ENCODE data around the gene FOXA3.

DNA sequence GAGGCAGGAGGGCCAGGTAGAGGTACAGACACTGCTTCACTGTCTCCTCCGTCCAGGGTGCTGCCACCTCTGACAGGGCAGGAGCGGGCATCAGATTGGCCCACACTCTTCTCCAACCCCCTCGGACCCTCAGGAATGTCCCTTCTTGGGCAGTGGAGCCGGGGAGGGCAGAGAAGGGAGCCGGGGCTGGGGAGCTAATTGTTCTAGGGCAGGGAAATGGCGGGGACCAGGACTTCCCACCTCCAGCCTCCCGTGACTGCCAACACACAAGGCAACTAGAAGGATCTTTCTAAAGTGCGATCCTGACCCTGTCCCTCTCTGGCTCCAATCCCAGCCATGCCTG, 38.9 kb upstream of the FOXA3 start:
- TF ChIP-seq, protein P1, sequence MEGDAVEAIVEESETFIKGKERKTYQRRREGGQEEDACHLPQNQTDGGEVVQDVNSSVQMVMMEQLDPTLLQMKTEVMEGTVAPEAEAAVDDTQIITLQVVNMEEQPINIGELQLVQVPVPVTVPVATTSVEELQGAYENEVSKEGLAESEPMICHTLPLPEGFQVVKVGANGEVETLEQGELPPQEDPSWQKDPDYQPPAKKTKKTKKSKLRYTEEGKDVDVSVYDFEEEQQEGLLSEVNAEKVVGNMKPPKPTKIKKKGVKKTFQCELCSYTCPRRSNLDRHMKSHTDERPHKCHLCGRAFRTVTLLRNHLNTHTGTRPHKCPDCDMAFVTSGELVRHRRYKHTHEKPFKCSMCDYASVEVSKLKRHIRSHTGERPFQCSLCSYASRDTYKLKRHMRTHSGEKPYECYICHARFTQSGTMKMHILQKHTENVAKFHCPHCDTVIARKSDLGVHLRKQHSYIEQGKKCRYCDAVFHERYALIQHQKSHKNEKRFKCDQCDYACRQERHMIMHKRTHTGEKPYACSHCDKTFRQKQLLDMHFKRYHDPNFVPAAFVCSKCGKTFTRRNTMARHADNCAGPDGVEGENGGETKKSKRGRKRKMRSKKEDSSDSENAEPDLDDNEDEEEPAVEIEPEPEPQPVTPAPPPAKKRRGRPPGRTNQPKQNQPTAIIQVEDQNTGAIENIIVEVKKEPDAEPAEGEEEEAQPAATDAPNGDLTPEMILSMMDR (IDR thresholded peaks at IDR 0.05) = no peak
- TF ChIP-seq POLR2A (IDR thresholded peaks at IDR 0.05) = no peak
